ENCODE measurements around the gene PRKACG.

Gene PRKACG

GRCh38 chr9:68966496-68966944, 47.4 kb downstream of the PRKACG start:
- ATAC-seq (ENCODE audit: low read depth): no peak

GRCh38 chr9:68964765-68965164, 49.1 kb downstream of the PRKACG start:
- ATAC-seq (ENCODE audit: low read depth) (no peak), DNase-seq (ENCODE audit: low spot score in 2 of 2) (no peak)
- Mint-ChIP-seq H3K27me3 (no peaks in the 10 kb centered on the region), H3K36me3 (peaks cover 25% of the 10 kb centered on the region), H3K4me3 (no peak overlapping the region), H3K9me3 (no peaks in the 10 kb centered on the region), H3K27ac (no peak overlapping the region), H3K4me1 (peaks cover 5% of the 10 kb centered on the region)

More at GRCh38 chr9:68966496-68966944, 47.4 kb downstream of the PRKACG start:
- no peaks in the 10 kb centered on the region for H3K9me3 Mint-ChIP-seq
- DNase-seq (ENCODE audit: low spot score in 2 of 2): no peak
- no peak overlapping the region for H3K27ac Mint-ChIP-seq
- no peak overlapping the region for H3K4me3 Mint-ChIP-seq
- H3K4me1 Mint-ChIP-seq: peaks cover 5% of the 10 kb centered on the region
- H3K36me3 Mint-ChIP-seq: peaks cover 27% of the 10 kb centered on the region
- H3K27me3 Mint-ChIP-seq: no peaks in the 10 kb centered on the region

DNA sequence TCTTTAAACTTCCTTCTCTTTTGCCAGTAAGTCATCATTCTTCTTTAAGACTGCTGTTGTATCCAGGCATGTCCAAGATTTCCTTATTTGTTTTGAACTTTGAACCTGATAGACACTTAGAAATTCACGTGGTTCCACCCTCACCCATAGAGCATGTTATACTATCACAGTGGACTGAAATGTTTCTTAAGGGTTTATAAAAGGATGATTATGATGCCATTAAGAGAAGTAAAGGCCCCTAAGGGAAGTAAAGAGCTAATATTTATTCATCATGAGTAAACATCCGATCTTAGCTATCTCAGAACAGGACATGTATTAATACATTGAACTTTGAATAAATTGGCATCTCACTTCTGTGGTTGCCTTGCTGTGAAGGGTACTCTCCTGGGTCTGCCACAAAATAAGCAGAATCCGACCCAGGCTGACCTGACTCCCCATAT, 49.8 kb downstream of the PRKACG start:
- Mint-ChIP-seq H3K4me1 (peaks cover 5% of the 10 kb centered on the region), H3K27me3 (no peaks in the 10 kb centered on the region), H3K36me3 (peaks cover 23% of the 10 kb centered on the region), H3K4me3 (no peak overlapping the region), H3K9me3 (no peaks in the 10 kb centered on the region), H3K27ac (peak overlapping the region; percentile 7)
- DNase-seq (ENCODE audit: low spot score in 2 of 2) (no peak), ATAC-seq (ENCODE audit: low read depth) (no peak)

DNA sequence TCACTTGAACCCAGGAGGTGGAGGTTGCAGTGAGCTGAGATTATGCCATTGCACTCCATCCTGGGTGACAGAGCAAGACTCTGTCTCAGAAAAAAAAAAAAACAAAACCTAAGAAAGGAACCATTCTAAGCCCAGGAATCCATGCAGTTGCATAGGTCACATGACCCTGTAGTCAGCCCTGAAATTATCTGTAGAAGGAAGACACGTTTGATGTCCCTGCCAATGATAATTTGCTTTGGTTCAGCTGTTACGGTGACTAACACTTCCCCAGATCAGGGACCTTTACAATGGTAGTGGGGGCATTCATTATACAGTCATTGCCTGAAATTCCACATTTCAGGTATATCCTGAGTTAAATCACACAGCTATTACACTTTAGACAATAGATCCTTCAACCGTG, 50.5 kb downstream of the PRKACG start:
- peaks cover 5% of the 10 kb centered on the region for H3K4me1 Mint-ChIP-seq
- DNase-seq (ENCODE audit: low spot score in 2 of 2): no peak
- H3K27ac Mint-ChIP-seq: no peak overlapping the region
- ATAC-seq (ENCODE audit: low read depth): no peak
- H3K9me3 Mint-ChIP-seq: no peaks in the 10 kb centered on the region
- no peak overlapping the region for H3K4me3 Mint-ChIP-seq
- peaks cover 24% of the 10 kb centered on the region for H3K36me3 Mint-ChIP-seq
- no peaks in the 10 kb centered on the region for H3K27me3 Mint-ChIP-seq
